LNCaP clone FGC (cell line): ENCODE measurements around the gene ZYX.

Source experiments
- DNase-seq: peaks from one replicate; pipeline ENCODE4 v3.0.0-alpha.2; 2011; ENCODE audit warnings: low read depth
- H3K4me3 ChIP-seq: 2 replicates; pipeline ENCODE4 v1.5.1; 2011; ENCODE audit warnings: mild to moderate bottlenecking, low read depth, low read length, control low read depth
- TF ChIP-seq, protein P1 (sequence below): IDR thresholded peaks from 2 replicates; pipeline ENCODE4 v1.5.1; 2012; ENCODE audit warnings: mild to moderate bottlenecking; ENCODE audit not compliant: control insufficient read depth, insufficient read depth; ENCODE audit errors: extremely low read depth

ZYX gene

DNA sequence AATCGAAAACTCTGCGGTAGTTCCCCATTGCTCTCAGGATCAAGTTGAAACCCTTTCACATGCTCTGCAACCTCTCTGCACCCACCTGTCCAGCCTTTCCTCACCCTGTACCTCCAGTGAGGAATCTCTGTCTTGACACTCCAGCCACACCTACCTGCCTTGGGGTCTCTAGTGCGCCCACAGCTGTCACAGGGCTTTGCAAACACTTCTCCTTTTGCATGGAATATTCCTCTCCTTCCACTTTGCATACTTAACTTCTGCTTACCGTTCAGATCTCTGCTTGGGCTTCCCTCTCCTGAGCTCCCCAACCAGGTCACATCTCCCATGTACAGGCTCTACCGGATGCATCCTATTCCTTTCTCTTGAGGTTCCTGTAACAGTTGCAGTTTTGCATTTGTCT, 6.6 kb upstream of the ZYX start:
- no peak overlapping the region for H3K4me3 ChIP-seq
- TF ChIP-seq, protein P1, sequence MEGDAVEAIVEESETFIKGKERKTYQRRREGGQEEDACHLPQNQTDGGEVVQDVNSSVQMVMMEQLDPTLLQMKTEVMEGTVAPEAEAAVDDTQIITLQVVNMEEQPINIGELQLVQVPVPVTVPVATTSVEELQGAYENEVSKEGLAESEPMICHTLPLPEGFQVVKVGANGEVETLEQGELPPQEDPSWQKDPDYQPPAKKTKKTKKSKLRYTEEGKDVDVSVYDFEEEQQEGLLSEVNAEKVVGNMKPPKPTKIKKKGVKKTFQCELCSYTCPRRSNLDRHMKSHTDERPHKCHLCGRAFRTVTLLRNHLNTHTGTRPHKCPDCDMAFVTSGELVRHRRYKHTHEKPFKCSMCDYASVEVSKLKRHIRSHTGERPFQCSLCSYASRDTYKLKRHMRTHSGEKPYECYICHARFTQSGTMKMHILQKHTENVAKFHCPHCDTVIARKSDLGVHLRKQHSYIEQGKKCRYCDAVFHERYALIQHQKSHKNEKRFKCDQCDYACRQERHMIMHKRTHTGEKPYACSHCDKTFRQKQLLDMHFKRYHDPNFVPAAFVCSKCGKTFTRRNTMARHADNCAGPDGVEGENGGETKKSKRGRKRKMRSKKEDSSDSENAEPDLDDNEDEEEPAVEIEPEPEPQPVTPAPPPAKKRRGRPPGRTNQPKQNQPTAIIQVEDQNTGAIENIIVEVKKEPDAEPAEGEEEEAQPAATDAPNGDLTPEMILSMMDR: no peak
- DNase-seq: no peak

- H3K4me3 ChIP-seq: no peak overlapping the region
- TF ChIP-seq, protein P1: no peak
- DNase-seq: no peak
Observed at GRCh38 chr7:143375298-143376034, 5.7 kb upstream of the ZYX start.

GRCh38 chr7:143376396-143376795, 4.7 kb upstream of the ZYX start:
- TF ChIP-seq, protein P1: no peak
- no peak overlapping the region for H3K4me3 ChIP-seq
- no peak for DNase-seq

GRCh38 chr7:143379611-143380259, 1.4 kb upstream of the ZYX start:
- TF ChIP-seq, protein P1: no peak
- H3K4me3 ChIP-seq: peak overlapping the region; percentile 86
- no peak for DNase-seq

DNA sequence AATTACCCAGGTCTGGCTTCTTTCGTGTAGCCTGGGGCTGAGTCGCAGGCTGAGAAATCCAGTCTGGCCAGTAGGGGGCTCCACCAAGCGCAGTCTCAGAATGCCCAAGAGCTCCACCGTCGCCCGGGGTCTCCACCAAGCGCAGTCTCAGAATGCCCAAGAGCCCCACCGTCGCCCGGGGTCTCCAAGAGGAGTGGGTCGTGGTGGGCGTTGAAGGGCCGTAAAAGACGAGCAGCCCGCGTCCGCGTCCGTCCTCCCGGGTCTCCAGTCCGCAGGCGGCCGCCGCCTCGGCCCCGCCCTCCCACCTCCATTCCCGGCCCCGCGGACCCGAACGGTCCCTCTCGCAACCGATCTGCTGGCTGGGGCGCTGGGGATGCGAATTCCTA, 892 bp upstream of the ZYX start:
- peak; percentile 51 for DNase-seq
- TF ChIP-seq, protein P1: peak; percentile 70
- H3K4me3 ChIP-seq: peak overlapping the region; percentile 86

DNA sequence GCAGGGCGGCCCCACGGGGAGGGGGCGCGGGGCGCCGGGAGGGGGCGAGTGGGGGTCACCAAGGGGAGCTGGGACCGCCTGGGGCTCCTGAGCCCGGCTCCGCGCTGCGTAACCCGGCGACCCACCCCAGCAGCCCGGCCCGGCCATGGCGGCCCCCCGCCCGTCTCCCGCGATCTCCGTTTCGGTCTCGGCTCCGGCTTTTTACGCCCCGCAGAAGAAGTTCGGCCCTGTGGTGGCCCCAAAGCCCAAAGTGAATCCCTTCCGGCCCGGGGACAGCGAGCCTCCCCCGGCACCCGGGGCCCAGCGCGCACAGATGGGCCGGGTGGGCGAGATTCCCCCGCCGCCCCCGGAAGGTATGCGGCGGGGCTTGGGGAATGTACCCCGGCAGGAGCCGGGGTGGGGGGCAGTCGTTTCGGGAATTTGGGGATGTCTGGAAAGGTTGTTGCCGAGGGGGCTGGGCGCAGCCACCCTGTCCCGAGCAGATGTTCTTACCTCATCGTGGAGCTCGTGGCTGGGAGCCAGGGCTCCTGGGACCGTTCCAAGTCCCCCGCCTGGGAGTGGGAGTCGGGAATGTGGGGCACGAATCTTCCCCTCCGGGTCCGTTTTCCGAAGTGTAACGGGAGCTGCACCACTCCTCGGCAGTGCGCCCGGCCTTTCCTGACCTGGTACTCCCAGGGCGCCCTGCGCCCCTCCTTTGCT, 431 bp downstream of the ZYX start:
- TF ChIP-seq, protein P1: no peak

More for the DNA sequence above, 431 bp downstream of the ZYX start:
- no peak for DNase-seq
- H3K4me3 ChIP-seq: peak overlapping the region; percentile 86
